CD1c-positive myeloid dendritic cell (primary cell): Measurements from ENCODE around the gene FAM187B.
A peak's percentile ranks its signal among the peaks of the same experiment; 100 is the strongest.
"Not testable (repeated sequence)": the region's sequence is repeated elsewhere in the genome, so short reads cannot be mapped to it uniquely, and the experiment has no call there.

Experiments used
- DNase-seq: peaks from one replicate; pipeline ENCODE4 v3.0.0-alpha.2; 2016; ENCODE audit errors: extremely low spot score

FAM187B gene

DNA sequence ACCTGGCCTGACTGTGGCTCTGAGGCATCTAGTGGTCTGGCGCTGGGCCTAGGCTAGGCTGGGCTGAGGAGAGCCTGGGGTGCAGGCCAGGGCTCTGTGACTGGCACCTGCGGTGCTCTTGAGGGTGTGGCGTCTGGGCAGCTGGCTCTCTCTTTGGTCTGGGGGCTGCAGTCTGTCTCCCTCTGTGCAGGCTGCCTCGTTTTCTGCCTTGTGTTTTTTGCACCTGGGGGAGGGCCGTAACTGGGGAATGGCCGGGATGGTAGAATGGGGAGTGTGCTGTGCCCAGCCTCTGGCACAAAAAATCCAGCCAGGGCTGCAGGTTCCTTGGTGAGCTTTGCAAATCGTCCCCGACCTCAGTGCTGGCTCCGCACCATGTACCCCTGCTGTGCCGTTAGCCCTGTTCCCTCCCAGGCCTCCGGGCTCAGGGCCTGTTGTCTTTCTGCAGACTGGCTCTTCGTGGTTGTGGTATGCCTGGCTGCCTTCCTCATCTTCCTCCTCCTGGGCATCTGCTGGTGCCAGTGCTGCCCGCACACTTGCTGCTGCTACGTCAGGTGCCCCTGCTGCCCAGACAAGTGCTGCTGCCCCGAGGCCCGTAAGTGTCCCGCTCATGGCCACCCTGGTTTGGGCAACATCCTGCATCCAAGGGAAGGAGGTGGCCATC lies 33.7 kb upstream of the FAM187B start:
- DNase-seq: no peak

DNA sequence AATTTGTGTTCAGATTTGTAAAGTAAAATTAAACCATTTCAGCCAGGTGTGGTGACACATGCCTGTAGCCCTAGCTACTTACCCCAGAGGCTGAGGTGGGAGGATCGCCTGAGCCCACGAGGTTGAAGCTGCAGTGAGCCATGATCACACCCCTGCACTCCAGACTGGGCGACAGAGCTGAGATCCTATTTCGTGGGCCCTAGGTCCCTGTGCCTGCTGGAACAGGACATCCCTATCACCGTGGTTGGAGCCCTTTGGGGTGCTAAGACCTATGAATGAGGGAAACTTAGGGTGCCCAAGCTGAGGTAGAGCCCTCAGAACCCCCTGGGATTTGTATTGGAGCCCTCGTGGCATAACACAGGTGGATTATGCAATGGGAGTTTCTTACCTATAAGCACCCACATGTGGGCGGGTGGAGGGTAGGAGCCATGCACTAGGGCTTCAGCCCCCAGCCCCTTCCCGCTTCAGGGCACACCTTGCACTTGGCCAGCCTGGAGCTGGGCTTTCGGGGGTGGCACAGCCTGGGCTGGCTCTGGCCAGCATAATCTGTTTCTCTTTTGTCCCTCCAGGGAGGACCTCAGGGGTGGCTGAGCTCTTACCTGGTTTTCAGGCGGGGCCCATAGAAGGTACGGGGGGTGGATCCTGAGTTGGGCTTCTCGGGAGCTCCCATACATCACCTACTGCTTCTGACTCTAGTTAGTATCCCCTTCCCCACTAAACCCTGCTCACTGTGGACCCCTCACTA lies 33.0 kb upstream of the FAM187B start:
- no peak for DNase-seq

GRCh38 chr19:35260694-35261304 lies 32.3 kb upstream of the FAM187B start:
- no peak for DNase-seq

- no peak for DNase-seq
These were observed 28.5 kb upstream of the FAM187B start for GRCh38 chr19:35257113-35257461.

DNA sequence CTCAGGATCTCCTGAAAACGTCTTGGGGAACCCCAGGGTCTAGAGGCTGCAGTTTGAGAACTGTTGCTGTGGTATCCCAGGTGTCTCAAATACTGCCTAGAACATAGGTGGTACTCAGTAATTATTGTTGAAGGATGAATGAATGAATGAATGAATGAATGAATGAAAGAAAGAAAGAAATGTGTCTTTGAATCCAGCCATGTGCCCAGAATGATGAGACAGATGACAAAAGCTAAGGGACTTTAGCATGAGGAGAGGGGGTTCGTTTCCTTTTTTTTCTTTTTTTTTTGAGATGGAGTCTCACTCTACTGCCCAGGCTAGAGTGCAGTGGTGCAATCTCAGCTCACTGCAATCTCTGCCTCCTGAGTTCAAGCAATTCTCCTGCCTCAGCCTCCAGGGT lies 28.0 kb upstream of the FAM187B start:
- no peak for DNase-seq

- no peak for DNase-seq
These were observed 26.1 kb upstream of the FAM187B start for GRCh38 chr19:35254341-35255297.

DNA sequence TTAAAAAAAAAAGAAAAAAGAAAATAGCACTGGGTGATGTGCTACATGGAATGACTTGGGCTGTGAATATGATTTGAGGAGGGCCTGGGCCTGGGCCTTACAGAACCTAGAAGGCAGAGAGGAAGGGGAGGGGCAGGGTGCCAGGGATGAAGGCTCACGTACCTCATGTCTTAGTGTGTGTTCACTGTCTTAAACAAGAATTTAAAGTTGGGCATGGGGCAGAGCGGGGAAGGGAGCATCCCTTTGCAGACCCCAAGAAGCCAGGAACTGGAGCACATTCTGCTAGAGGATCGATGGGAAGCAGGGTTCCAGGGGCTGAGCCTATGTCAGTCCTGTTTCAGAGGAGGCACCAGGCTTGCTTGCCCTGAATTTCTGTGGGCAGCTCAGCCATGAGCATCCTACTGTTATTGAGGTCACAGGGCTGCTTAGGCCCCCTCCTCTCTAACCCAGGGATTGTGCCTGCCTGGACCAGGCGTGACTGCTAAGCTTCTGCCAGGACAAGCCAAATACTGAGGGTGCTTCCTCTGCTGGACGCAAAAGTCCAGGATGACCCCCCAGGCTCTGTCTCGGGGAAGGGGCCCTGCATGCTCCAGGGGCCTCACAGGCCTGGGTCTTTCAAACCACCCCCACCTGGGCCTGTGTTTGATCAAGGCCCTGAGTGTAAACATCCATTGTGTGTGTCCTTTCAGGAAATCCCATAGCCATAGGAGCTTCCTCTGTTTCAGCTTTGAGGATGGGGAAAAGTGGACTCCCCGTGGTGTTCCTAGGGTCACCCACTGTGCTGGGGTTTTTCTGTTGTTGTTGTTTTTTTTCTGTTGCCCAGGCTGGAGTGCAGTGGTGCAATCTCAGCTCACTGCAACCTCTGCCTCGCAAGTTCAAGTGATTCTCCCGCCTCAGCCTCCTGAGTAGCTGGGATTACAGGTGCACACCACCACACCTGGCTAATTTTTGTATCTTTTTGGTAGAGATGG lies 25.1 kb upstream of the FAM187B start:
- DNase-seq: no peak

DNA sequence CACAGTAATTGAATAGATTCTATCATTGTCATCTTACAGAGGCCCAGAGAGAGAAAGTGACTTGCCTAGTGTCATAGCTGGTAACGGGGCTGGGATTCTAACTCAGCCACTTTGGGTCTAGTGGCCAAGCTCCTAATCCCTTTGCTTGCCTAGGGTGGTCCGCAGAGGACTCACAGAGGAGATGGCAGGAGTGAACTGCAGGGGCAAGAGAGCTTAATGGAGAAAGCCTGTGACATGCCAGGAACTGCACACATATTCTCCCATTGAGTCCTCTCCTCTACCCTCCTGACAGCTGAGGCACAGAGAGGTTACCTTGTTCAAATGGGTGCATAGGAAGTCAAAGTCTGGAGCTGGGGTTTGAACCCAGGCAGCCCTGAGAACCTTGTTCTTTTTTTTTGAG lies 22.9 kb upstream of the FAM187B start:
- DNase-seq: no peak

GRCh38 chr19:35249848-35250711 lies 21.5 kb upstream of the FAM187B start:
- no peak for DNase-seq

- peak; percentile 61 for DNase-seq
These were observed 20.8 kb upstream of the FAM187B start for GRCh38 chr19:35249146-35249847.

- peak; percentile 24 for DNase-seq
These were observed 20.0 kb upstream of the FAM187B start, which contains the start of gene LSR for GRCh38 chr19:35248310-35249145. TSS of gene LSR (plus strand) at chr19:35249002. CDS start at chr19:35249023, 21 bp downstream.

GRCh38 chr19:35247526-35248309 lies 19.2 kb upstream of the FAM187B start:
- peak; percentile 34 for DNase-seq

GRCh38 chr19:35246466-35247092 lies 18.0 kb upstream of the FAM187B start:
- no peak for DNase-seq

GRCh38 chr19:35241417-35241816 lies 12.9 kb upstream of the FAM187B start:
- no peak for DNase-seq

DNA sequence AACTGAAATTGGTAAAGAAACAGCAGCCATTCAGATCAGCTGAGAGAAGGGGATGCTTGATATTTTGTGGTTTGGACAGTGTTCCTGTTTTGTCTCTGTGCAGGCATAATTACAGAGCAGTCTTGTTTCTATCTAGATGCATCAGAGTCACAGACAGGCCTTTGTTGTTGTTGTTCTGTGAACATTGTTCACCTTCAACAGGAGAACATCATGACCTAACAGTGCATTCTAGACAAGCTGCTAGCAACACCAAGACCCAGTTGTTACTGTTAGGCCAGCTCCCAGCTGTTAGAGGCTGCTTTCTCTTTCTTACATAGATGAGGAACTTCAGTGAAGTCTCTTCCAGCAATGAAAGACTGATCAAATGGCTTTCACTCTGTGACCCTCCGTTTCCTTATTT lies 11.8 kb upstream of the FAM187B start:
- peak; percentile 60 for DNase-seq

GRCh38 chr19:35239597-35239996 lies 11.1 kb upstream of the FAM187B start:
- not testable (repeated sequence) for DNase-seq
